Fibroblast of mammary gland (primary cell): ENCODE results near the gene COQ8B.

Experiments used
- DNase-seq: peaks from one replicate; pipeline ENCODE4 v3.0.0-alpha.2; 2010; ENCODE audit warnings: low read depth
- H3K4me3 ChIP-seq: 2 replicates; pipeline ENCODE4 v1.5.1; 2011; ENCODE audit warnings: low read depth, mild to moderate bottlenecking, low read length, moderate library complexity; ENCODE audit not compliant: control insufficient read depth
- CTCF ChIP-seq: conservative IDR thresholded peaks from 2 replicates; pipeline ENCODE4 v1.5.1; 2011; ENCODE audit warnings: low read depth, low read length, inconsistent platforms; ENCODE audit not compliant: control insufficient read depth, insufficient read depth

The COQ8B gene

GRCh38 chr19:40750058-40750873 is 33.6 kb upstream of the COQ8B start, which contains the start of gene ACTMAP:
TSS of gene ACTMAP (minus strand) at chr19:40750477. CDS start at chr19:40749803, 674 bp downstream.
- peak; percentile 100 for DNase-seq
- no peak for TF ChIP-seq CTCF
- H3K4me3 ChIP-seq = peak within 1 kb of the TSS; percentile 79

- no peak for TF ChIP-seq CTCF
- no peak overlapping the region for H3K4me3 ChIP-seq
- no peak for DNase-seq
Measured at GRCh38 chr19:40747536-40747935, 30.9 kb upstream of the COQ8B start.

- no peak overlapping the region for H3K4me3 ChIP-seq
- TF ChIP-seq CTCF = no peak
- peak; percentile 51 for DNase-seq
Measured at GRCh38 chr19:40745402-40745780, 28.7 kb upstream of the COQ8B start.

GRCh38 chr19:40744554-40745401 is 28.1 kb upstream of the COQ8B start:
- H3K4me3 ChIP-seq = no peak overlapping the region
- TF ChIP-seq CTCF = no peak
- no peak for DNase-seq

GRCh38 chr19:40743926-40744325 is 27.2 kb upstream of the COQ8B start:
- H3K4me3 ChIP-seq = no peak overlapping the region
- no peak for TF ChIP-seq CTCF
- no peak for DNase-seq

- TF ChIP-seq CTCF = no peak
- no peak for DNase-seq
- no peak overlapping the region for H3K4me3 ChIP-seq
Measured at GRCh38 chr19:40742886-40743285, 26.2 kb upstream of the COQ8B start.
